EH (cell line): Measurements from ENCODE around the gene SMLR1.
"Not testable (repeated sequence)": the region's sequence is repeated elsewhere in the genome, so short reads cannot be mapped to it uniquely, and the experiment has no call there.

ENCODE experiments used
- DNase-seq: peaks from one replicate; pipeline ENCODE4 v3.0.0-alpha.2; 2015; ENCODE audit warnings: low read depth

Gene SMLR1

DNA sequence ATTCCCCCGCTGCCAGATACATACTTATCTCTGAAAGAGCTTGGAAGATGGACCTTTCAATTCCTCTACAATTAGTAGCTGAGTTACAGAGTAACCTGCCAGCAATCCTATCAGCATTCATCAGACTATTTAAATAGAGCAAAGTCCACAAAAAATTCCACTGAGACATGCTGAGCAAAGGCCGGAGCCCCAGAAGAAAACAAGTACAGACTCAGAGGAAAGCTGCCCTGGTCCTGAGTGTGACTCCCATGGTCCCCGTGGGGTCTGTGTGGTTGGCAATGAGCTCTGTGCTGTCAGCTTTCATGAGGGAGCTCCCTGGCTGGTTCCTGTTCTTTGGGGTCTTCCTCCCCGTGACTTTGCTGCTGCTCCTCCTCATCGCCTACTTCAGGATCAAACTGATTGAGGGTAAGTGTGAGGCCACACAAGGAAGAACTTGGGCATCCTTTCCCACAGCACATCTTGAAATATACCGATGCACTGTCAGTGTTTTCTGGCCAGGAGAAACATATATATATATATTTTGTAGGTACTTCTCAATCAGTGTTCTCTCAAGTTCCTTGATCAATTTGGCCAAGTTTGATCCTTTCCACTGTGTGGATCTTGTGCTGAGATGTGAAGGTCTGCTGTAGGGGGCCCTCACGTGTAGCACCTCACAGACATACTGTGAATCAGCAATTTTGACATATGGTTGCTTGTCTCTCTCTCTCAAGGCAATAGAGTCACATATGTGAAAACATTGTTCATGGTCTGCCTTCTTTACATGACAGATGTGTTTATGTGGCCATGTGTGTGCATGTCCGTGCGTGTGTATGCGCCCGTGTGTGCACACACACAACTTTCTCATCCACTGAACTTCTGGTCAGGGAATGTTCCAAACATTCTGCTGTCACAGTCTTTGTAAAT is at the start of gene SMLR1:
Gene SMLR1 (plus strand): TSS at position 160 of the 903 bp plus-strand sequence. CDS start 8 bp downstream, at position 168.
- no peak for DNase-seq

- DNase-seq, result peak; percentile 85
Measured at GRCh38 chr6:130778946-130779657, 48.1 kb upstream of the SMLR1 start.

DNA sequence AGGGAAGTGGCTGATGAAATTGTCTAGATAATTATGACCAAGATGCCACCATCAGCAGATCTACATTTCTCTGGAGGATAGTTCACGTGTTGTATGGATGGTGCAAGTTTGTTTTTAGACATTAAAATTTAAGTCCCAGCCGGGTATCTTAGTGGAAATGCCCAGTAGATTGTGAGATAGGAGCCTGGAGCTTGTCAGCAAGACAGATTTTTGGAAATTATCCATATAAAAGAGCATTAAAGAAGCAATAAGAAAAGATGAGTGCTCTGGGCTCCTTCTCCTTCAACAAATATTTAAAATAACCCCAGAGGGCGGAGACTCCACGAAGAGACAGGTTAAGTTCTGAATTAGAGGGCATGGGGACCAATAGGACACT is 47.6 kb upstream of the SMLR1 start:
- DNase-seq, result no peak

GRCh38 chr6:130780122-130780521 is 47.1 kb upstream of the SMLR1 start:
- peak; percentile 74 for DNase-seq

DNA sequence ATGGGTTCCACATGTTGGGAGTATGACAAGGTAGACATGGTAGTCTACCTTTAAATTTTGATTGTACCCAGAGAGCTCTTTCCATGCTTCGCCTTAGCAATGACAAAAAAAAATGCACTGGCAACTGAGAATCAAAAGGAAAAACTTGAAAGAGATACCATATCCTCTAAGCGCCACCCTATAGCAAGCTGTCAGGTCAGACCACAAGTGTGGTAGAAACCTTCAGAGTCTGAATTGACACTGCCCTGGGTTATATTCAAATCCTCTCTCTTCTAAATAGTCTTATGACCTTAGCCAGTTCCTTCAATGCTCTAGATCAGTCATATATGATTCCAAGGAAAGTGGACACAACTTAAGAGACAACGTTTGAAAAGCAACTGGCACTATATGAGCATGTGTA is 45.6 kb upstream of the SMLR1 start:
- DNase-seq, result no peak

GRCh38 chr6:130783416-130784107 is 43.6 kb upstream of the SMLR1 start:
- peak; percentile 26 for DNase-seq

DNA sequence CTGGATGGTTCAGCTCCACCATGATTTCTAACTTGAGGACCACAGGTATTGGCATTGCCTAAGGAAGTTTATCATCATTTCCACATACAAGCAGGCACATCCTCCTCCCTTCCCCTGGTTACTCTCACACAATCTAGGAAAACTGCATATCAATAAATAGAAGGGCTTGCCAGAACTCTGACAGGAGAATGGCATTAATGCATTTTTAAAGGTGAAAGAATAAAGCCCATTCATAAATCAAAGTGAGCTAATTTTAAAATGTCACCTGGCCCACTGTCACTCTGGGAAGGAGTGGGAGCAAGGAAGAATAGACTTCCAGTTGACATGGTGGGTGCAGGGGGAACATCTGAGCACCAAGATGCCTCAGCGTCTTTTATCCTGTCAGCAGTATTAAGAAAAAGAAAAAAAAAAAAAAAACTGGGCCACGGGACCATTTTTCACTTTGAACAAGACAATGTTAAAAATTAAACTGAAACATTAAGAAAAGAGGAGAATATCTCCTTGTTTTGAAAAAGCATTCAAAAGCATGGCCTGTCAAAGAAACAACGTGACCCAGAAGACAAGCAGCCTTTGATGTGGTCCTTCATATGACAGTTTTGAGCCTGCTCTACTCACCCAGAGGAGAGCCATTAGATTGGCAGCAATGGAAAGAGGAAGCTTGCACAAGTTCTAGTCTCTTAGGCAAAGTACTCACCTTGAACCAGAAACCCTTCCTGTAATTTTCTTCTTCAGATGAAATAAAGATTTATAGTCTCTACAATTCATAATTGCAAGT is 39.3 kb upstream of the SMLR1 start:
- DNase-seq, result no peak

- DNase-seq, result no peak
Measured at GRCh38 chr6:130788954-130789353, 38.3 kb upstream of the SMLR1 start.

DNA sequence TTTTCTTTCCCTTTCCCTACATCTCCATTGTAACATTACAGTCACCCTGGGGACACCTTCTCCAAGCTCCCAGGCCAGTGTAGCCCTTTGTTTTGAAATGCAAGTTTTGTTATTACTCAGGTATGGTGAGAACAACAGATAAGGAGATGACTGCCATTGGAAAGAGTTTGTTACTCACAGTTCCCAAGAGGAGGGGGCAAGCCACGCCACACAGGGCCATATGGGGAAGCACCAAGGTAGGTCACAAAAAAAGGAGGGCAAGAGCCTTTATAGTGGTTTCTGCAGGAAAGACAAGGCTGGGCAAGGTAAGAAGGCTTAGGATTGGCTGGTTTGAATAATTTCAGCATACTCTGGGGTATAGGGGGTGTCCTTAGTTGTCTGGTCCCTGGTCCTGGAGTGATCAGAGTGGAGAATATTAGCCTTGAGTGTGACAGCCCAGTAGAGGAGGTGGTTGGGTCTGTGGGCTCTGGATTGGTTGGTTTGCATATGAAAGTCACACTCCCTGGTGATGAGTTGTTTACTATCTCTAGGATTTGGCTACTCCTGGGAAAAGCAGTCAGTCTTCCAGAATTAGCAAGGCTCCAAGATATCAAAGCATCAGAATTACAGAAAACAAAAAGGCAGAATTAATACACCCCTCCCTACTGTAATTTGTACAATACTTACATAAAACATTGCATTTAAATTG is 33.1 kb upstream of the SMLR1 start:
- DNase-seq, result no peak

DNA sequence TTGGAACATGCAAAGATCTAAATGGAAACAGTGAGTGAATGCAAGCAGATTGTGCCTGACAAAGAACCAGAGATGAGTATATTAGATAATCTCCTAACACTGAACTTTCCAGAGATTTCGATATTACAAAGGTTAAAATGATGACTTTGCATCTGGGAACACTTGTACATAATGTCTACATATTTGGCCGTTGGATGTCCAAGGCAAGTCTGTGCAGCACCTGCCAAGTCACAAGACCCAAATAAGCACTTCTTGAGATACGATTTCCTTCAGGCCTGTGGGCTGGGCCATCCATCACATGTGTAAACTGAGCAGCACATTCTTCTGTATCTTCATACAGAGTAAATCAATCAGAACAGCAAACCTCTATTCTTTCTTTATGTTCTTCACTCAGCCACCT is 32.5 kb upstream of the SMLR1 start:
- no peak for DNase-seq

DNA sequence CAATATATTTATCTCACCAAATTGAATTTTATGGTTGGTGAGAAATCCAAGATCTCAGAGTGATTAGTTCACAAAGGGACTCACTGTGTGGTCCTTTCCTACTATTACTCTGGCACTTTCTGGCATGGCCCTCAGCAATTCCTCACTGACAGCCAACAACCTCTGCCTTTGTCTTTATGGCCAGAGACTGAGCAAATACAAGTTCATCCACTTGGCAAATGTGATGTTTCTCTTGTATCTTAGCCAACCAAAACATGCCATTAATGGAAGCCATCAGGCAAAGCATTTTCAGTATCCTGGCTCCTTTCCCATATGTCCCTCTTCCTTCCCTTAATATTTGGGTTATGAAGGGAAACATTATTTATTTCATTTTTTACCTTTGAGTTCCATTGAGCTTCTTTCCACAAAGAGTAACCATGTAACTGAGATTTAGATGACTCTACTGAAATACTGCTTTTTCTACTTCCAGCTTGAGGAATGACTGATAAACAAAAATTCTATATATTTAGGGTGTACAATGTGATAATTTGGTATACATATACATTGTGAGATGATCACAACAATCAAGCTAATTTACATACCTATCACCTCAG is 30.8 kb upstream of the SMLR1 start:
- peak; percentile 89 for DNase-seq

- no peak for DNase-seq
Measured at GRCh38 chr6:130797061-130797460, 30.1 kb upstream of the SMLR1 start.

GRCh38 chr6:130801368-130801767 is 25.8 kb upstream of the SMLR1 start:
- DNase-seq, result not testable (repeated sequence)

GRCh38 chr6:130810307-130811030 is 16.7 kb upstream of the SMLR1 start:
- DNase-seq, result peak; percentile 26

GRCh38 chr6:130811932-130812331 is 15.3 kb upstream of the SMLR1 start:
- no peak for DNase-seq

GRCh38 chr6:130814506-130814905 is 12.7 kb upstream of the SMLR1 start:
- no peak for DNase-seq

DNA sequence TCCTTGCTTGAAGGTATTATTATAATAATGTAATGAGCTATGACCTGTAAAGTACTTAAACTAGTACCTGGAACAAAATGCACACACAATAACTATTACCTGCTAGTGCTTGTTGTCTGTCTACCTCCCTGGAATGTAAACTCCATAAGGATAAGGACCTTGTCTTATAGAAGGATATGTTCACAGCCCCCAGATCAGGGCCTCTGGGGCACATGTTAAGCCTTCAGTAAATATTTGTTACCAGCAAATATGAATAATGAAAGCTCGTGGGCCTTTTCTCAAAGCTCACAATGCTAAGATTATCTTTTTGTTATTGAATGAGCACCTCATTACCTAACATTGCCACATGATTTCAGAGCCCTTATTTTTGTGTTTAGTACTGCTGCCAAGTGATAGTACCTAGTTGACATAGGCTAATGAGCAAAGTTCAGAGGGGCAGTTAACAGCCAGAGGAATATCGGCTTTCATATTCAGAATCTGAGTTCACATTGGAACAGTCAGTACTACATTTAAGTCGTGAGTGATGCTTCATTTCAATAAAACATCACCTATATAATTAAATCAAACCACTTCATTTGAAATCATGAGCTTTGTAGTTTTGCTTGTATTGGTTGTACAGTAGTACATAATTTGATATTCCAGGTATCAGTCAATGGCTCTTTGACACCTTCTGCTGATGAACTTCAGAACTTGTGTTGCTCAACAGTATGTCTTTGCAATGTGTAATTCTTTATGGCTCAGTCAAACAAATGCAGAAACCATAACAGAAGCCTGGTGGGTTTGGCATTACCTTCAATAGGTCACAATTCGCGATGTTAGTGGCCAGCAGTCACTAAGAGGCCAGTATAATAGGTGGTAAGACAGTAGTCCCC is 11.8 kb upstream of the SMLR1 start:
- no peak for DNase-seq

- no peak for DNase-seq
Measured at GRCh38 chr6:130822736-130823135, 4.5 kb upstream of the SMLR1 start.
